MCF 10A (cell line): ENCODE measurements around the gene NFKBIZ. TPM values are rescaled to one million over a fixed set of nuclear protein-coding genes. Genes with fewer than 3 reads are reported as not detected.

Source experiments
- BruUV-seq: library from RNA; stranded (reverse); fragments of 400-500 nt; replicated peaks from 2 replicates; lab custom pipeline; 2021; lab: Mats Ljungman, UMichigan
- CTCF ChIA-PET: fragments of 300-600 bp; sonication (Branson Sonifier 250); formaldehyde crosslinking; extraction: SDS; loops from one replicate; lab custom pipeline; 2021; ENCODE audit warnings: antibody characterized with exemption, inconsistent platforms; lab: Yijun Ruan, JAX
- POLR2A ChIA-PET: fragments of 300-600, 350-650 bp; sonication (Branson Sonifier 250); formaldehyde crosslinking; extraction: SDS; loops from one replicate; lab custom pipeline; 2020; ENCODE audit warnings: antibody characterized with exemption, inconsistent platforms; lab: Yijun Ruan, JAX
- DNase-seq: peaks from one replicate; pipeline ENCODE4 v3.0.0-alpha.2; 2018; ENCODE audit not compliant: unreplicated experiment
- H3K27ac Mint-ChIP-seq: one replicate; pipeline ENCODE4 v1.8.0; 2022; ENCODE audit warnings: mild to moderate bottlenecking, low read depth, mixed read lengths; ENCODE audit not compliant: unreplicated experiment
- H3K27me3 Mint-ChIP-seq: one replicate; pipeline ENCODE4 v1.8.0; 2022; ENCODE audit warnings: mixed read lengths; ENCODE audit not compliant: insufficient read depth, unreplicated experiment
- H3K36me3 Mint-ChIP-seq: one replicate; pipeline ENCODE4 v1.8.0; 2022; ENCODE audit warnings: mild to moderate bottlenecking, moderate library complexity, mixed read lengths; ENCODE audit not compliant: insufficient read depth, unreplicated experiment
- H3K4me1 Mint-ChIP-seq: one replicate; pipeline ENCODE4 v1.8.0; 2022; ENCODE audit warnings: mixed read lengths; ENCODE audit not compliant: insufficient read depth, unreplicated experiment
- H3K4me3 Mint-ChIP-seq: one replicate; pipeline ENCODE4 v1.8.0; 2022; ENCODE audit warnings: mild to moderate bottlenecking, moderate library complexity, mixed read lengths; ENCODE audit not compliant: unreplicated experiment
- H3K9me3 Mint-ChIP-seq: one replicate; pipeline ENCODE4 v1.8.0; 2022; ENCODE audit warnings: mixed read lengths; ENCODE audit not compliant: unreplicated experiment
- CTCF ChIP-seq: fragments of 200-600 bp; IDR thresholded peaks from one replicate; pipeline ENCODE4 v1.8.0; 2022; ENCODE audit warnings: antibody characterized with exemption, mild to moderate bottlenecking; ENCODE audit not compliant: unreplicated experiment
- intact Hi-C: fragments of 100-400 bp; cut with micrococcal nuclease; formaldehyde crosslinking; loops from 2 replicates; pipeline ENCODE4 v1.14.1; 2022
- total RNA-seq: library from RNA; stranded (reverse); gene quantifications from 2 replicates; pipeline ENCODE4 v1.2.3, GENCODE V29; 2022

NFKBIZ gene
- total RNA-seq, 1 experiment from 2014 or later = 58.8 TPM

GRCh38 chr3:101803173-101803782 lies 46.0 kb upstream of the NFKBIZ start:
- POLR2A ChIA-PET = interaction anchor here (0.5 to 1.6 kb wide), 5 partner anchors 14 to 422 kb away, joined by 3 to 12 read pairs (median 3); no protein-coding TSS in a partner anchor
- DNase-seq = peak; percentile 87
- no peaks in the 10 kb centered on the region for H3K27me3 Mint-ChIP-seq
- peak; percentile 69 for TF ChIP-seq CTCF
- H3K4me3 Mint-ChIP-seq = no peak overlapping the region
- H3K36me3 Mint-ChIP-seq = no peaks in the 10 kb centered on the region
- H3K9me3 Mint-ChIP-seq = no peaks in the 10 kb centered on the region
- CTCF ChIA-PET = interaction anchor here (0.5 to 21.4 kb wide), 53 partner anchors 8 to 1480 kb away, joined by 3 to 795 read pairs (median 4); partner anchors contain the start of gene NXPE3
- intact Hi-C loops = loop anchor here (2.0 kb wide), 1 partner anchor 108 kb away; no protein-coding TSS in a partner anchor
- BruUV-seq = no TSS peak
- H3K4me1 Mint-ChIP-seq = no peaks in the 10 kb centered on the region
- no peak overlapping the region for H3K27ac Mint-ChIP-seq

- no peak for DNase-seq
- intact Hi-C loops = loop anchor here (2.0 kb wide), 1 partner anchor 109 kb away; no protein-coding TSS in a partner anchor
- H3K27me3 Mint-ChIP-seq = no peaks in the 10 kb centered on the region
- no peaks in the 10 kb centered on the region for H3K9me3 Mint-ChIP-seq
- no peak for TF ChIP-seq CTCF
- H3K4me1 Mint-ChIP-seq = peaks cover 2% of the 10 kb centered on the region
- no peak overlapping the region for H3K27ac Mint-ChIP-seq
- H3K36me3 Mint-ChIP-seq = no peaks in the 10 kb centered on the region
- POLR2A ChIA-PET = no interaction called here
- H3K4me3 Mint-ChIP-seq = no peak overlapping the region
- no TSS peak for BruUV-seq
- CTCF ChIA-PET = interaction anchor here (0.7 to 21.4 kb wide), 13 partner anchors 8 to 422 kb away, joined by 3 to 795 read pairs (median 10); no protein-coding TSS in a partner anchor
These were observed 45.4 kb upstream of the NFKBIZ start for GRCh38 chr3:101803939-101804338.

GRCh38 chr3:101806491-101806890 lies 42.8 kb upstream of the NFKBIZ start:
- DNase-seq = no peak
- H3K9me3 Mint-ChIP-seq = no peaks in the 10 kb centered on the region
- no peaks in the 10 kb centered on the region for H3K36me3 Mint-ChIP-seq
- no peaks in the 10 kb centered on the region for H3K27me3 Mint-ChIP-seq
- no peak overlapping the region for H3K4me3 Mint-ChIP-seq
- TF ChIP-seq CTCF = no peak
- intact Hi-C loops = no loop called here
- CTCF ChIA-PET = interaction anchor here (0.6 to 21.4 kb wide), 6 partner anchors 15 to 419 kb away, joined by 3 to 795 read pairs (median 4); no protein-coding TSS in a partner anchor
- peaks cover 10% of the 10 kb centered on the region for H3K4me1 Mint-ChIP-seq
- H3K27ac Mint-ChIP-seq = no peak overlapping the region
- POLR2A ChIA-PET = interaction anchor here (0.7 to 1.6 kb wide), 2 partner anchors 419 to 423 kb away, joined by 3 to 6 read pairs; no protein-coding TSS in a partner anchor
- BruUV-seq = no TSS peak

GRCh38 chr3:101807888-101808287 lies 41.4 kb upstream of the NFKBIZ start:
- Mint-ChIP-seq H3K4me1 (peaks cover 10% of the 10 kb centered on the region), H3K9me3 (no peaks in the 10 kb centered on the region), H3K27me3 (no peaks in the 10 kb centered on the region), H3K36me3 (no peaks in the 10 kb centered on the region), H3K27ac (no peak overlapping the region), H3K4me3 (no peak overlapping the region)
- DNase-seq = no peak
- intact Hi-C loops = no loop called here
- no TSS peak for BruUV-seq
- POLR2A ChIA-PET = interaction anchor here (0.9 to 1.6 kb wide), 4 partner anchors 21 to 421 kb away, joined by 3 to 6 read pairs (median 4); partner anchors contain the start of gene NFKBIZ
- CTCF ChIA-PET = interaction anchor here (0.6 to 21.4 kb wide), 11 partner anchors 12 to 721 kb away, joined by 3 to 795 read pairs (median 3); no protein-coding TSS in a partner anchor
- TF ChIP-seq CTCF = no peak
